ENCODE measurements around the gene PGLYRP4.

Gene PGLYRP4

GRCh38 chr1:153396461-153396860, 47.8 kb upstream of the PGLYRP4 start:
- no peak for TF ChIP-seq EZH2 (optimal IDR thresholded peaks at IDR 0.05; ENCODE audit: low read depth, low read length)
- no peak for TF ChIP-seq EZH2phosphoT487 (IDR thresholded peaks at IDR 0.05; ENCODE audit: low read length)
- TF ChIP-seq CTCF (IDR thresholded peaks at IDR 0.05; ENCODE audit: low read length) = no peak

GRCh38 chr1:153395776-153396175, 47.1 kb upstream of the PGLYRP4 start:
- Histone ChIP-seq H3K4me2 (ENCODE audit: low read depth, low read length) (no peak overlapping the region), H3K4me1 (ENCODE audit: low read length) (no peaks in the 10 kb centered on the region), H3K9ac (ENCODE audit: low read length) (no peak overlapping the region), H3K9me3 (replicated peaks; ENCODE audit: insufficient read depth, low read length) (no peaks in the 10 kb centered on the region), H3K4me3 (ENCODE audit: low read length) (no peak overlapping the region), H3K36me3 (replicated peaks; ENCODE audit: insufficient read depth, low read length) (no peaks in the 10 kb centered on the region), H3K9me2 (replicated peaks; ENCODE audit: insufficient read depth, low read length) (no peaks in the 10 kb centered on the region), H3K79me2 (ENCODE audit: low read length) (no peaks in the 10 kb centered on the region), H3K27me3 (replicated peaks; ENCODE audit: insufficient read depth, low read length) (peaks cover 16% of the 10 kb centered on the region), H3K27ac (ENCODE audit: low read length) (no peak overlapping the region), H4K20me1 (ENCODE audit: insufficient read depth, low read length) (no peaks in the 10 kb centered on the region), H2AFZ (ENCODE audit: low read length) (no peak overlapping the region), H3F3A (ENCODE audit: insufficient read depth, low read length) (no peaks in the 10 kb centered on the region)
- no peak for DNase-seq
- TF ChIP-seq CTCF (IDR thresholded peaks at IDR 0.05; ENCODE audit: low read length) = no peak
- TF ChIP-seq EZH2 (optimal IDR thresholded peaks at IDR 0.05; ENCODE audit: low read depth, low read length) = no peak
- TF ChIP-seq EZH2phosphoT487 (IDR thresholded peaks at IDR 0.05; ENCODE audit: low read length) = no peak

More at GRCh38 chr1:153396461-153396860, 47.8 kb upstream of the PGLYRP4 start:
- Histone ChIP-seq H3F3A (ENCODE audit: insufficient read depth, low read length) (no peaks in the 10 kb centered on the region), H3K27ac (ENCODE audit: low read length) (no peak overlapping the region), H2AFZ (ENCODE audit: low read length) (no peak overlapping the region), H3K4me2 (ENCODE audit: low read depth, low read length) (no peak overlapping the region), H3K36me3 (replicated peaks; ENCODE audit: insufficient read depth, low read length) (no peaks in the 10 kb centered on the region), H3K9me2 (replicated peaks; ENCODE audit: insufficient read depth, low read length) (no peaks in the 10 kb centered on the region), H4K20me1 (ENCODE audit: insufficient read depth, low read length) (no peaks in the 10 kb centered on the region), H3K9ac (ENCODE audit: low read length) (no peak overlapping the region), H3K4me1 (ENCODE audit: low read length) (no peaks in the 10 kb centered on the region), H3K79me2 (ENCODE audit: low read length) (no peaks in the 10 kb centered on the region), H3K4me3 (ENCODE audit: low read length) (no peak overlapping the region), H3K27me3 (replicated peaks; ENCODE audit: insufficient read depth, low read length) (peaks cover 14% of the 10 kb centered on the region), H3K9me3 (replicated peaks; ENCODE audit: insufficient read depth, low read length) (no peaks in the 10 kb centered on the region)
- no peak for DNase-seq

DNA sequence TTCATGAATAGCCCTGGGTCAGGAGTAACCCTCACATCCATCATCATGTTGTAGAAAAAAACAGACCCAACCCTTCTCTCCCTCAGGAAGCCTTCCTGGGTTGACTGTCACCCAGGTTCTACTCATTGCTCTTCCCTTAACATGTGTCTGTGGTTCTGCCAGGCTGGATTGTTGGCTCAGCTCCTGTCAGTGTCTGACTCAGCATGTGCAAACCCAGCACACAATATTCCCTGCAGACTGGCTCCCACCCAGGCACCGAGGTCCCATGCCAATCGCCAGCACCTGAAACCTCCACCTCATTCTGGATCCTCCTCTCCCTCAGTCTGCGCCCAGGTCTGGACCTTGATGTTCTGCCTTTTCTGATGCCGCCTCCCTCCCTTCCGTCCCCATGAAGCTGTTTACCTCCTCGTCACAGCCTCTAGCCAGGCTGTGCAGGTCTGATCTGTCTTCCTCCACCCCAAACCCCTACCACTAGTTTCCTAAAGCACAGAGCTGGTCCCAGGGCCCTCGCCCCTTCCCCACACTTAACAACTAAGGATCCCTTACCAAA, 46.6 kb upstream of the PGLYRP4 start:
- peaks cover 16% of the 10 kb centered on the region for H3K27me3 ChIP-seq (replicated peaks; ENCODE audit: insufficient read depth, low read length)
- no peaks in the 10 kb centered on the region for H3K79me2 ChIP-seq (ENCODE audit: low read length)
- H3K36me3 ChIP-seq (replicated peaks; ENCODE audit: insufficient read depth, low read length) = no peaks in the 10 kb centered on the region

More for the DNA sequence above, 46.6 kb upstream of the PGLYRP4 start:
- no peaks in the 10 kb centered on the region for H4K20me1 ChIP-seq (ENCODE audit: insufficient read depth, low read length)
- no peaks in the 10 kb centered on the region for H3K9me3 ChIP-seq (replicated peaks; ENCODE audit: insufficient read depth, low read length)
- no peak for DNase-seq
- H3K27ac ChIP-seq (ENCODE audit: low read length) = no peak overlapping the region
- H3F3A ChIP-seq (ENCODE audit: insufficient read depth, low read length) = no peaks in the 10 kb centered on the region
- no peak overlapping the region for H2AFZ ChIP-seq (ENCODE audit: low read length)
- no peak overlapping the region for H3K9ac ChIP-seq (ENCODE audit: low read length)
- H3K4me1 ChIP-seq (ENCODE audit: low read length) = no peaks in the 10 kb centered on the region
- H3K9me2 ChIP-seq (replicated peaks; ENCODE audit: insufficient read depth, low read length) = no peaks in the 10 kb centered on the region
- no peak overlapping the region for H3K4me3 ChIP-seq (ENCODE audit: low read length)
- TF ChIP-seq EZH2phosphoT487 (IDR thresholded peaks at IDR 0.05; ENCODE audit: low read length) (no peak), CTCF (IDR thresholded peaks at IDR 0.05; ENCODE audit: low read length) (no peak), EZH2 (optimal IDR thresholded peaks at IDR 0.05; ENCODE audit: low read depth, low read length) (no peak)
- H3K4me2 ChIP-seq (ENCODE audit: low read depth, low read length) = no peak overlapping the region
